Stimulated activated CD4-positive, alpha-beta T cell treated with anti-CD3 and anti-CD28 coated beads, Interleukin-2, amount 100 ng/mL, for 24 hours (primary cell): ENCODE results near the gene NDUFA11.
A peak's percentile ranks its signal among the peaks of the same experiment; 100 is the strongest.

Source experiments
- DNase-seq, 2 donors: peaks; one replicate each; pipeline ENCODE4 v3.0.0-alpha.2; 2020

Gene NDUFA11

GRCh38 chr19:5903624-5904351 is at the start of gene NDUFA11:
Gene NDUFA11, minus strand, starts transcription at chr19:5903790. Its CDS starts 82 bp downstream, at chr19:5903708.
- DNase-seq: peak; percentile 98 to 99

- DNase-seq: no peak
Observed at GRCh38 chr19:5953030-5953589, 49.5 kb upstream of the NDUFA11 start.

GRCh38 chr19:5952193-5953029 is 48.8 kb upstream of the NDUFA11 start:
- DNase-seq: no peak

- no peak for DNase-seq
Observed at GRCh38 chr19:5951338-5951861, 47.8 kb upstream of the NDUFA11 start.

GRCh38 chr19:5950741-5951140 is 47.2 kb upstream of the NDUFA11 start:
- no peak for DNase-seq

- peak; percentile 34 to 36 for DNase-seq
Observed at GRCh38 chr19:5949792-5950305, 46.3 kb upstream of the NDUFA11 start.

GRCh38 chr19:5948752-5949564 is 45.4 kb upstream of the NDUFA11 start:
- peak in 1 of 2 donors; percentile 33 for DNase-seq

GRCh38 chr19:5947435-5947834 is 43.8 kb upstream of the NDUFA11 start:
- no peak for DNase-seq

GRCh38 chr19:5943623-5944022 is 40.0 kb upstream of the NDUFA11 start:
- DNase-seq: no peak

- no peak for DNase-seq
Observed at GRCh38 chr19:5943045-5943444, 39.5 kb upstream of the NDUFA11 start.

- DNase-seq: no peak
Observed at GRCh38 chr19:5941673-5942072, 38.1 kb upstream of the NDUFA11 start.

GRCh38 chr19:5940260-5941208 is 36.9 kb upstream of the NDUFA11 start:
- no peak for DNase-seq

GRCh38 chr19:5937550-5937949 is 34.0 kb upstream of the NDUFA11 start:
- DNase-seq: no peak

GRCh38 chr19:5936292-5936592 is 32.7 kb upstream of the NDUFA11 start:
- no peak for DNase-seq

GRCh38 chr19:5935473-5936291 is 32.1 kb upstream of the NDUFA11 start:
- no peak for DNase-seq

GRCh38 chr19:5934774-5935472 is 31.3 kb upstream of the NDUFA11 start:
- DNase-seq: no peak

- no peak for DNase-seq
Observed at GRCh38 chr19:5934069-5934401, 30.4 kb upstream of the NDUFA11 start.

- no peak for DNase-seq
Observed at GRCh38 chr19:5933391-5934068, 29.9 kb upstream of the NDUFA11 start.

- no peak for DNase-seq
Observed at GRCh38 chr19:5932609-5933262, 29.1 kb upstream of the NDUFA11 start.
